Upper lobe of right lung (tissue), 1 donor: ENCODE results near the gene ZNF287. TPM values are rescaled to one million over a fixed set of nuclear protein-coding genes. Genes with fewer than 3 reads are reported as not detected.

ENCODE experiments used
- ATAC-seq: fragments of 200-7000 bp; cut with Tn5 transposase; one replicate; pipeline ENCODE4 v1.9.1; 2020; ENCODE audit warnings: mild to moderate bottlenecking, moderate library complexity
- DNase-seq: peaks from one replicate; pipeline ENCODE4 v3.0.0-alpha.2; 2020
- H3K27ac ChIP-seq: fragments of 200-600 bp; one replicate; pipeline ENCODE4 v1.8.0; 2022
- H3K27me3 ChIP-seq: fragments of 200-600 bp; one replicate; pipeline ENCODE4 v1.8.0; 2022; ENCODE audit warnings: mild to moderate bottlenecking
- H3K36me3 ChIP-seq: fragments of 200-600 bp; one replicate; pipeline ENCODE4 v1.8.0; 2022
- H3K4me1 ChIP-seq: fragments of 200-600 bp; one replicate; pipeline ENCODE4 v1.8.0; 2022
- H3K4me3 ChIP-seq: fragments of 200-600 bp; one replicate; pipeline ENCODE4 v1.8.0; 2022; ENCODE audit warnings: mild to moderate bottlenecking
- H3K9me3 ChIP-seq: fragments of 200-600 bp; one replicate; pipeline ENCODE4 v1.8.0; 2022
- CTCF ChIP-seq: fragments of 200-600 bp; IDR thresholded peaks from one replicate; pipeline ENCODE4 v1.8.0; 2022; ENCODE audit warnings: antibody characterized with exemption
- intact Hi-C: fragments of 100-400 bp; cut with DNase I; formaldehyde crosslinking; loops from one replicate; pipeline ENCODE4 v1.11.0; 2022
- total RNA-seq: library from RNA; stranded (reverse); fragmentation: NEBNext Ultra II Directional; extraction: Animal tissue kit (Norgen Biotek cat#: 25700); gene quantifications from one replicate; pipeline ENCODE4 v1.2.1, GENCODE V29; 2021
- donor health status: DM: no; HTN: yes; CAD: no; lungs with severe emphysema.

ZNF287 gene
- total RNA-seq, 1 donor from 2014 or later: 4.7 TPM

GRCh38 chr17:16521070-16521727 lies 47.8 kb downstream of the ZNF287 start:
- Histone ChIP-seq H3K4me3 (no peak overlapping the region), H3K27me3 (peaks cover 5% of the 10 kb centered on the region), H3K9me3 (no peaks in the 10 kb centered on the region), H3K36me3 (no peaks in the 10 kb centered on the region), H3K27ac (no peak overlapping the region), H3K4me1 (peaks cover 5% of the 10 kb centered on the region)
- intact Hi-C loops: loop anchor here (5.0 kb wide), 1 partner anchor 69 kb away; no protein-coding TSS in a partner anchor
- DNase-seq (no peak), ATAC-seq (peak; percentile 98)
- TF ChIP-seq CTCF: peak; percentile 92

- H3K4me1 ChIP-seq: peaks cover 5% of the 10 kb centered on the region
- DNase-seq: no peak
- peaks cover 11% of the 10 kb centered on the region for H3K27me3 ChIP-seq
- intact Hi-C loops: no loop called here
- ATAC-seq: no peak
- H3K4me3 ChIP-seq: no peak overlapping the region
- no peak overlapping the region for H3K27ac ChIP-seq
- no peak for TF ChIP-seq CTCF
- no peaks in the 10 kb centered on the region for H3K36me3 ChIP-seq
- no peaks in the 10 kb centered on the region for H3K9me3 ChIP-seq
These were observed 50.0 kb downstream of the ZNF287 start for GRCh38 chr17:16519021-16519420.

- H3K9me3 ChIP-seq: no peaks in the 10 kb centered on the region
- no peak for TF ChIP-seq CTCF
- H3K36me3 ChIP-seq: no peaks in the 10 kb centered on the region
- H3K27me3 ChIP-seq: peaks cover 11% of the 10 kb centered on the region
- no peak overlapping the region for H3K27ac ChIP-seq
- peaks cover 5% of the 10 kb centered on the region for H3K4me1 ChIP-seq
- DNase-seq (no peak), ATAC-seq (peak; percentile 26)
- H3K4me3 ChIP-seq: no peak overlapping the region
- intact Hi-C loops: no loop called here
These were observed 51.5 kb downstream of the ZNF287 start for GRCh38 chr17:16517477-16517876.

GRCh38 chr17:16516594-16517051 lies 52.4 kb downstream of the ZNF287 start:
- no peak overlapping the region for H3K4me3 ChIP-seq
- no peaks in the 10 kb centered on the region for H3K9me3 ChIP-seq
- H3K36me3 ChIP-seq: no peaks in the 10 kb centered on the region
- peak; percentile 52 for ATAC-seq
- no peak for TF ChIP-seq CTCF
- no peak overlapping the region for H3K27ac ChIP-seq
- intact Hi-C loops: no loop called here
- H3K4me1 ChIP-seq: peaks cover 5% of the 10 kb centered on the region
- no peak for DNase-seq
- H3K27me3 ChIP-seq: peaks cover 11% of the 10 kb centered on the region

- Histone ChIP-seq H3K27me3 (peaks cover 11% of the 10 kb centered on the region), H3K36me3 (no peaks in the 10 kb centered on the region), H3K27ac (no peak overlapping the region), H3K9me3 (no peaks in the 10 kb centered on the region), H3K4me1 (peaks cover 2% of the 10 kb centered on the region), H3K4me3 (no peak overlapping the region)
- intact Hi-C loops: no loop called here
- TF ChIP-seq CTCF: no peak
- DNase-seq: no peak
- ATAC-seq: peak; percentile 32
These were observed 53.1 kb downstream of the ZNF287 start for GRCh38 chr17:16515933-16516332.
